IPS-18c (cell line): Measurements from ENCODE around the gene BBS4.

Source experiments
- H3K4me3 ChIP-seq: 2 replicates; pipeline ENCODE4 v1.7.0; 2013; ENCODE audit warnings: low read depth, mild to moderate bottlenecking, low read length, moderate library complexity; ENCODE audit not compliant: insufficient read depth
- H3K9me3 ChIP-seq: one replicate; pipeline ENCODE4 v1.6.1; 2013; ENCODE audit warnings: mild to moderate bottlenecking, low read length, moderate library complexity; ENCODE audit not compliant: control insufficient read depth, insufficient read depth

BBS4 gene

DNA sequence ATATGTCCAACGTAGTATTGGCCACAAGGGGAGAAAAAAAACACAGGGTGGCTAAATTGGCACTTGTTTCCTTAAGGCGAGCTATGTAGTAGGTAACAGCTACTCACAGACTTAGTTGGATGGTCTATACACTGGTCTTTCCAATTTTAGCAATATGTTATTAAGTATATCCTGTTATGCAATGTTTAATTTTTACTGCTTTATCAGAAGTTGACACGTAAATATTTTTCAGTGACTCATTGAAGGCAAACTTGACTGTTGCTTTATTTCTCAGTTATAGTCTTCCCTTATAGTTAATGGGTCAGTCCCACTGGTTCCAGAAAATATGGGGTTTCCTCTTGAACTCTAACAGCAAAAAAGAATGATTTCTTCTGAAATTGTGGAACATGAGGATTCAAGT lies 51.1 kb downstream of the BBS4 start:
- H3K4me3 ChIP-seq: no peak overlapping the region
- no peaks in the 10 kb centered on the region for H3K9me3 ChIP-seq

GRCh38 chr15:72737723-72738122 lies 51.7 kb downstream of the BBS4 start:
- no peak overlapping the region for H3K4me3 ChIP-seq
- no peaks in the 10 kb centered on the region for H3K9me3 ChIP-seq

DNA sequence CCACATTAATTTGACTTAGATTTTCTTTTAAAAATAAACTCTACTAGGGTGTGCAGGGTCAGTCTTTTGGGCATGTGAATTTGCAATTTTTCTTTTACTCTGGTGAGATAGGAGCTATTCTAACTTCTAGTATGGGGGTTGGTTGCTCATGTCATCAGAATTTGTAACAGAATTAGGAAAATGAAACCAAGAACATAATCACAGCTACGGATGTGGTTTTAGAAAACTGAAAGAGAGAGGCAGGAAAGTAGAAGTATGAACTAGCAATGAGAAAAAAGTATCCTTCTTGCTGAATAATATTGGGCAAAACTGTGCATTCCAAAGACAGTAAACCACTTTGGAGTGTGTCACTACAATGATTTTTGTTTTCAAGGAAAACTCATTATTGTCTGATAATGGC lies 54.2 kb downstream of the BBS4 start:
- no peak overlapping the region for H3K4me3 ChIP-seq
- H3K9me3 ChIP-seq: no peaks in the 10 kb centered on the region

DNA sequence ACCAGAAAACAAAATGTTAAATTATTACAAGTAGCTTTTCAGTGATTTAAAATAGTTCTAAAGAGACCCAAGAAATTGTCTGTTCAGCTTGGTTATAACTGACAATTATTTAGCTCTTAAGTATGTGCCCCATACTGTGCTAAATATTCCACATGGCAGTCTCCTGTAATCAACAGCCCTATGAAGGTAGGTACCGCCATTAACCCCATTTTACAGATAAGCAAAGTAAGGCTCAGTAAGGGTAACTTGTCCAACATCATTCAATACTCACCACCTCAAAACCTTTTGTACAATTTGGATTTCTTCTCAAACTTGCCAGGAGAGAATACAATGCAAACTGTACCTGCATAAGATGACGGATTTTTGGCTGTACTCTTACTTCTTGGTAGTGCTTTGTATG lies 63.7 kb downstream of the BBS4 start:
- Histone ChIP-seq H3K4me3 (no peak overlapping the region), H3K9me3 (peaks cover 2% of the 10 kb centered on the region)

DNA sequence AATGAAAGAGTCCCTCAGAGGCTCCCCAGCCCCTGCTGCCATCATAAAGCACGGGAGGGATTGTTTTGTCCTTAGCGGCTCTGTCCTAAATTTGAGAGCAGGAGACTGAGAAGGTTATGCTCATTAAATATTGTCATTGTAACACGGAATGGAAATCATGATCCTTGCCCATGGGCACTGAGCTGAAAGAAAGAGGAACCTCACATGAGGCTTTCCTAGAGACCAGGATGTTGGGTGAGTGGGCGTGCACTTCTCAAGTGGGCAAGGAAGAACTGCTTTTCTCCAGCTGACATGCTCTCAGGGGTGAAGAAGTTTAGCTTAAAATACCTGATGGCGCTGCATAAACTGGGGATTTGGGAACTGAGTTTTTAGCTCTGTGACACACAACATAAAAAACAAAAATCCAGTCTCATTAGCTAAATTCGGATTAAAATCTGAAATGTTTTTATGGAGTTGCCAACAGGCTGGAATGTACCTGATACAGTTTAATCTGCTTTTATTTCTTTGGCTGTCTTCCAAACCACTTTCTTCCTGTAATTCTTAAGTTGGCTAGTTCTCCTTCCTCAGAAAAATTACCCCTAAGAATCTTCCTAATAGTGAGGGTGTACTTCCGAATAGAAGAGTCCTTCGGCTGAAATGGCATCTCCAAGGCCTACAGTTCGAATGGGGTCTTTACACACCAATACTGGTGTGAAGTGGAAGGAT lies 65.9 kb downstream of the BBS4 start:
- no peak overlapping the region for H3K4me3 ChIP-seq
- no peaks in the 10 kb centered on the region for H3K9me3 ChIP-seq

DNA sequence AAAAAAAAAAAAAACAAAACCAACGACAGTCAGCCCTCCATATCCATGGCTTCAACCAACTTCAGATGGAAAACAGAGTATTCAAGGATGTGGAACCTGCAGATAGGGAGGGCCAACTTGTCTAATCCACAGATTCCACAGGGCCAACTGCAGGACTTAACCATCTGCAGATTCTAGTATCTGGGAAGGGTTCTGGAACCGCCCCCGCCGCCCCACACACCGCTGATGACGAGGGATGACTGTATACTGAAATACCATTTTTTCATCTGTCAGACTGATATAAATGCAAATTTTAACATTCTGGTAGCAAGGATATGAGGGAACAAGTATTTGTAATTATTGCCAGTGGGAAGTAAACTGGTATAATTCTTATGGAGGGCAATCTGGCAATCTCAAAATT lies 68.1 kb downstream of the BBS4 start:
- H3K4me3 ChIP-seq: no peak overlapping the region
- no peaks in the 10 kb centered on the region for H3K9me3 ChIP-seq

- Histone ChIP-seq H3K4me3 (no peak overlapping the region), H3K9me3 (no peaks in the 10 kb centered on the region)
These were observed 72.2 kb downstream of the BBS4 start for GRCh38 chr15:72758182-72758581.

GRCh38 chr15:72760590-72761260 lies 74.7 kb downstream of the BBS4 start:
- H3K9me3 ChIP-seq: no peaks in the 10 kb centered on the region
- H3K4me3 ChIP-seq: no peak overlapping the region

DNA sequence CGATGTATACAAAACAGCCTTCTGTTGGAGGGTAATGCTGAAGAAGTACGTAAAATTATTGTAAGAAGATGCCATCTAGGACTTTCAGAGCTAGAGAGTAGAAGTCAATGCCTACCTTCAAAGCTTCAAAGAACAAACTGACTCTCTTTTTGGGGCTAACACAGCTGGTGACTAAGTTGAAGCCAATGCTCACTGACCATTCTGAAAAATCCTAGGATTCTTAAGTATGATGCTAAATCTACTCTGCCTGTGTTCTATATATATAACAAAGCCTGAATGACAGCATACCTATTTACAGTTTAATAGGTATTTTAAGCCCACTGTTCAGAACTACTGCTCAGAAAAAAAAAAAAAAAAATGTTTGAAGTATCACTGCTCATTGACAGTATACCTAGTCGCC lies 78.6 kb downstream of the BBS4 start:
- Histone ChIP-seq H3K4me3 (no peak overlapping the region), H3K9me3 (no peaks in the 10 kb centered on the region)

DNA sequence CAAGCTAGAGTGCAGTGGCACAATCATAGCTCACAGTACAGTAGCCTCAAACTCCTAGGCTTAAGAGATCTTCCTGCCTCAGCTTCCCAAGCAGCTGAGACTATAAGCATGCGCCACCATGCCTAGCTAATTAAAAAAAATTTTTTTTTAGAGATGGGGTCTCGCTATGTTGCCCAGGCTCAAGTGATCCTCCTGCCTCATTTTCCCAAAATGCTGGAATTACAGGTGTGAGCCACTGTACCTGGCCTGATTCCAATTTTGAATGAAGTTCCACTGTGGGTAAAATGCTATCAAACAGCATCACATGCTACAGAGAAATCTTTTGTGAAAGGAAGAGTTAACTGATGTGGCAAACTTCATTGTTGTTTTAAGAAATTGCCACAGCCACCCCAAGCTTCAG lies 80.0 kb downstream of the BBS4 start:
- no peak overlapping the region for H3K4me3 ChIP-seq
- no peaks in the 10 kb centered on the region for H3K9me3 ChIP-seq

DNA sequence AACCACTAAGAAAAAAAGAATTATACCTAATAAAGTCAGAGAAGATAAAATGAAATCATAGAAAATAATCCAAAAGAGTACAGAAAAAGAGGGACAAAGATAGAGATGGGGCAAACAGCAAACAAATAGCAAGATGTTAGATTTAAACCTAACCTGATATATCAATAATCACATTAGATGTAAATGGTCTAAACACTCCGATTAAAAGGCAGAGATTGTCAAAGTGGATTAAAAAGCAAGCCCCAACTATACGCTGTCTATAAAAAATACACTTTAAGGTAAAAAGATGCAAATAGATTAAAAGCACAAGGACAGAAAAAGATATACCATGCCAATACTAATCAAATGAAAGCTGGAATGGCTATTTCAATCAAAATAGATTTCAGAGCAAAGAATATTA lies 80.8 kb downstream of the BBS4 start:
- Histone ChIP-seq H3K9me3 (no peaks in the 10 kb centered on the region), H3K4me3 (no peak overlapping the region)

DNA sequence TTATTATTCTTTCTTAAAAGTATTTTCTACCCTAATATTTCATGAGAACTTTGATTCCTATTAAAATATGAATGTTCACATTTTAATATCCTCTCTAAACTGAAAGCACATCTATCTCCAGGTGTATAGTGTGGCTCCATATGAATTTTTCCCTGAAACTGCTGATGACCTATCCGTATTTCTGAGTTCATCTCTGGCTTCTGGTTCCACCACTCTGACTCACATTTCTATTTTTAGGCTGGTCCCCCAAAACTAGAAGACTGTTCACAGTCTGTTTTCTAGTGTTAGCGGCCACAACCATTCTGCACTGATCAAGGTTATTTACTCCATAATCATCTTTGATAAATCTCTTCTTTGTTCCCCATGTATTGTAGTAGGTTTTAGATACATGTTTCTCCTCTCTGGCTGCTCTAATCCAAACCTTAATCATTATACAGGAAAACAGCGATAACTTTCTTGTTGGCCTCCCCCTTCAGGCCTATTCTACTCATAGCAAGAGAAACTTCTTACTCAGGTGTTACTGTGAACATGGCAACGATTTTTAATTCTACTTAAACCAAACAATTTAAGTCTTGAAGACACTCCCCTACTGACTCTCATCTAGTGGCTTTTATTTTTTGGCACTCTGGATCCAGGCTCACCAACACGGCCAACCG lies 84.8 kb downstream of the BBS4 start:
- Histone ChIP-seq H3K4me3 (no peak overlapping the region), H3K9me3 (no peaks in the 10 kb centered on the region)

GRCh38 chr15:72771329-72771725 lies 85.3 kb downstream of the BBS4 start:
- Histone ChIP-seq H3K9me3 (no peaks in the 10 kb centered on the region), H3K4me3 (no peak overlapping the region)

- Histone ChIP-seq H3K9me3 (no peaks in the 10 kb centered on the region), H3K4me3 (no peak overlapping the region)
These were observed 88.8 kb downstream of the BBS4 start for GRCh38 chr15:72774696-72775383.

GRCh38 chr15:72778796-72779195 lies 92.8 kb downstream of the BBS4 start:
- no peak overlapping the region for H3K4me3 ChIP-seq
- H3K9me3 ChIP-seq: no peaks in the 10 kb centered on the region

GRCh38 chr15:72781631-72782030 lies 95.6 kb downstream of the BBS4 start:
- H3K4me3 ChIP-seq: no peak overlapping the region
- H3K9me3 ChIP-seq: no peaks in the 10 kb centered on the region

GRCh38 chr15:72782274-72783003 lies 96.4 kb downstream of the BBS4 start:
- peak overlapping the region; percentile 98 for H3K4me3 ChIP-seq

More at GRCh38 chr15:72782274-72783003, 96.4 kb downstream of the BBS4 start:
- no peaks in the 10 kb centered on the region for H3K9me3 ChIP-seq
